Left ventricle myocardium inferior (tissue), 1 donor: ENCODE data around the gene FANCB. TPM values are rescaled to one million over a fixed set of nuclear protein-coding genes. Genes with fewer than 3 reads are reported as not detected.

Experiments used
- DNase-seq: peaks from one replicate; pipeline ENCODE4 v3.0.0-alpha.2; 2020
- H3K27ac ChIP-seq: fragments of 200-600 bp; replicated peaks from 2 replicates; pipeline ENCODE4 v1.8.0; 2021
- H3K27me3 ChIP-seq: fragments of 200-600 bp; 2 replicates; pipeline ENCODE4 v1.8.0; 2021; ENCODE audit warnings: low read depth
- H3K36me3 ChIP-seq: fragments of 200-600 bp; 2 replicates; pipeline ENCODE4 v1.8.0; 2021
- H3K4me1 ChIP-seq: fragments of 200-600 bp; 2 replicates; pipeline ENCODE4 v1.8.0; 2021
- H3K4me3 ChIP-seq: fragments of 200-600 bp; 2 replicates; pipeline ENCODE4 v1.8.0; 2021; ENCODE audit warnings: mild to moderate bottlenecking, moderate library complexity
- H3K9me3 ChIP-seq: fragments of 200-600 bp; replicated peaks from 2 replicates; pipeline ENCODE4 v1.8.0; 2021
- CTCF ChIP-seq: fragments of 200-600 bp; IDR thresholded peaks from 2 replicates; pipeline ENCODE4 v1.8.0; 2021; ENCODE audit warnings: antibody characterized with exemption, mild to moderate bottlenecking, borderline replicate concordance
- intact Hi-C: fragments of 100-400 bp; cut with micrococcal nuclease; formaldehyde crosslinking; loops from one replicate; pipeline ENCODE4 v1.11.0; 2022
- total RNA-seq: library from RNA; stranded (reverse); fragmentation: NEBNext Ultra II Directional; extraction: Animal tissue kit (Norgen Biotek cat#: 25700); gene quantifications from one replicate; pipeline ENCODE4 v1.2.1, GENCODE V29; 2021
- donor health status: DM: no; HTN: yes; CAD: no; lungs with severe emphysema.

FANCB gene
- total RNA-seq, 1 donor from 2014 or later, result 0.66 TPM

GRCh38 chrX:14872355-14872754 lies 514 bp downstream of the FANCB start:
- Histone ChIP-seq H3K4me1 (peaks cover 10% of the 10 kb centered on the region), H3K36me3 (no peaks in the 10 kb centered on the region), H3K27ac (no peak overlapping the region), H3K27me3 (no peaks in the 10 kb centered on the region), H3K9me3 (peaks cover 3% of the 10 kb centered on the region), H3K4me3 (peak overlapping the region; percentile 83)
- intact Hi-C loops, result no loop called here
- no peak for TF ChIP-seq CTCF
- DNase-seq, result no peak

- H3K27me3 ChIP-seq, result no peaks in the 10 kb centered on the region
- H3K4me3 ChIP-seq, result no peak overlapping the region
- H3K27ac ChIP-seq, result no peak overlapping the region
- no peak for TF ChIP-seq CTCF
- intact Hi-C loops, result no loop called here
- peaks cover 10% of the 10 kb centered on the region for H3K4me1 ChIP-seq
- no peaks in the 10 kb centered on the region for H3K36me3 ChIP-seq
- peaks cover 9% of the 10 kb centered on the region for H3K9me3 ChIP-seq
- no peak for DNase-seq
Observed at GRCh38 chrX:14871767-14872166, 1.1 kb downstream of the FANCB start.

GRCh38 chrX:14865201-14865600 lies 7.7 kb downstream of the FANCB start:
- TF ChIP-seq CTCF, result no peak
- no peaks in the 10 kb centered on the region for H3K4me1 ChIP-seq
- intact Hi-C loops, result no loop called here
- H3K9me3 ChIP-seq, result peaks cover 13% of the 10 kb centered on the region
- no peaks in the 10 kb centered on the region for H3K27me3 ChIP-seq
- H3K4me3 ChIP-seq, result no peak overlapping the region
- H3K27ac ChIP-seq, result no peak overlapping the region
- no peak for DNase-seq
- H3K36me3 ChIP-seq, result no peaks in the 10 kb centered on the region

GRCh38 chrX:14864631-14865030 lies 8.2 kb downstream of the FANCB start:
- Histone ChIP-seq H3K36me3 (no peaks in the 10 kb centered on the region), H3K4me1 (no peaks in the 10 kb centered on the region), H3K9me3 (peaks cover 13% of the 10 kb centered on the region), H3K4me3 (no peak overlapping the region), H3K27ac (no peak overlapping the region), H3K27me3 (no peaks in the 10 kb centered on the region)
- no peak for TF ChIP-seq CTCF
- DNase-seq, result no peak
- intact Hi-C loops, result no loop called here

GRCh38 chrX:14851526-14851925 lies 21.3 kb downstream of the FANCB start:
- intact Hi-C loops, result no loop called here
- Histone ChIP-seq H3K4me3 (no peak overlapping the region), H3K36me3 (no peaks in the 10 kb centered on the region), H3K27ac (no peak overlapping the region), H3K27me3 (no peaks in the 10 kb centered on the region), H3K4me1 (no peaks in the 10 kb centered on the region), H3K9me3 (no peaks in the 10 kb centered on the region)
- DNase-seq, result no peak
- no peak for TF ChIP-seq CTCF

GRCh38 chrX:14843666-14844065 lies 29.2 kb downstream of the FANCB start:
- H3K36me3 ChIP-seq, result no peaks in the 10 kb centered on the region
- H3K4me1 ChIP-seq, result no peaks in the 10 kb centered on the region
- H3K27ac ChIP-seq, result no peak overlapping the region
- no peak for TF ChIP-seq CTCF
- H3K27me3 ChIP-seq, result no peaks in the 10 kb centered on the region
- intact Hi-C loops, result no loop called here
- no peaks in the 10 kb centered on the region for H3K9me3 ChIP-seq
- H3K4me3 ChIP-seq, result no peak overlapping the region
- no peak for DNase-seq
